NCI-H446 (cell line): ENCODE data around the gene SEMA4D.

Source experiments
- DNase-seq, 2 experiments: peaks; one replicate each; lab custom pipeline; 2025; lab: John Stamatoyannopoulos, UW

Gene SEMA4D

DNA sequence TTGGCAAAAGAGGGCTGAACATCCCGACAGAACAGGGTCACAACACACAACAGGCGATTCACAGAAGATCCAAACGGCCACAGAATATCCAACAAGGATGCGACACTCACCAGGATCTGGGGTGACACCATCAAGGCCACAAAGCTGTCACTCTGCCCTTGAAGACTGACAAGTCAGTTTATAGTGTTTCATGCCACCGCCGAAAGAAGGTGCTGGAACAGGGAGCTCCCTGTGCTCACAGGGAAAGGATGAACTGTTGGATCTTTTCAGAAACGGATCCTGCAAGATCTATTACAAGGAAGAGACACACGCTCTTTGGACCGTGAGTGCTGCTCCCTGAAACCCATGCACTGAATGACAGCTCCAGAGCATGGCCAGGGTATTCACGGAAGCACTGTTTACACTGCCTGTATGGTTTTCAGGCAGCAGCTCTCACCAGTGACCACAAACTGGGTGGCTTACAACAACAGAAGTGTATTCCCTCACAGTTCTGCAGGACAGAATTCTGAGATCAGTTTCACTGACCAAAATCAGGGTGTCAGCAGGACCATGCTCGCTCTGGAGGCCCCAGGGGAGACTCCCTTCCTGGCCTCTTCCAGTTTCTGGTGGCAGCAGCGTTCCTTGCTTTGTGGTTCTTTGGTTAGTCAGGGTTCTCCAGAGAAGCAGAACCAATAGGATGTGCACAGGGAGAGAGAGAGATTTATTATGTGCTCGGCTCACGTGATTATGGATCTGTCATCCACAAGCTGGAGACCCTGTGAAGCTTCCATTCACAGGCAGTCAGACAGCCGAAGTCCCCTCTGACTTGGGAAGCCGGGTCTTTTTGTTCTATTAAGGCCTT, 52.8 kb downstream of the SEMA4D start:
- no peak for DNase-seq

DNA sequence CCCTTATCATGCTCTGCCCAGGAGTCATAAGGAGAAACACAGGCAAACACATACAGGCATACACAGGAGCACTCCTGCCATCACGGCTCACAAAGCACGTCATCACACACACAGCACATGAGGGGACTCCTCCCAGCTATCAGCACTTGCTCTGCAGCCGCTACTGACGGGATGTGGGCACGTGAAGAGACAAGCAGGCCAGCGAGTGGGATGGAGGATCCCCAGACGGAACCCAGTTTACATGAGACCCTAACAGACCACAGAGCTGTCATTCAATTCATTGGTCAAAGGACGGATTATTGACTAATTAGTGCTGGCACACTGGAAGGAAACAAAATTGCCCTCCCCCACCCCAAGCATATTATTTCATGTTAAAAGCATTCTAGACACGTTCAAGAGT, 53.6 kb downstream of the SEMA4D start:
- DNase-seq, result no peak

DNA sequence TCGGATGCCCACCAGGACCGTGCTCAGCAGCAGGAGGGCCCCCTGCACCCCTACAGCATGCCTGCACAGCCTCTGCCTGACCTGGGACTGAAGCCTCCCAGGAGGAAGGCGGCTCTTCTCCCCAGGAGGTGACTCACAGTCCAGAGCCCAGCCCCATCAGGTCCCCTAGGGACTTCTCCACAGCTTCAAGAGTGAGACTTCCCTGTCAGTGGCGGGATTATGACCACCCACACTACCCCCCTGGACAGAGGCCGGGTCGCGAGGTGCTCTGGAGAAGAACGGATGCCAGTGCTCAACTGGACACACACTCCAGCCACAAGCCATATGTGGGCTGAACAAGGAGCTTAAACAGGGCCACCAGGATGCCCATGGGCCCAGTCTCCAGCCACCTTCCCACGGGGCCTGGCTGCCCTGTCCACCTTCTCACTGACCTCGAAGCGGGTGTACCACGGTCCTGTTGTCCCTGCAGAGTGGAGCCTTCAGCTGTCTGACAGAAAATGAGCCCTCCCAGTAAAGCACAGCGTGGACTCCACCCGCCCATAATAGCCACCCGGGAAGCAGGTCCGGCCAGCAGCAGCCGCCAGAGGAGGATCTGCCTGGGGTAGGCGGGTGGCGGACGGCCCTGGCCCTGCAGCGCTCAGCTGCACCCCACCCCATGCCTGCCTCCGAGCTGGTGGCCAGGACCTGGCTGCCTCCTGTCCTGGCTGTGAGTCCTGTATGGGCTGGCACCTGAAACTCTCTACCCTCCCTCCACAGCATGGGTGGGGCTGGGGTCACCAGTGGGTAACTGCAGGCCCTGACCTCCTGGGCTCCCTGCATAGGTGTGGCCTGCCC, 54.7 kb downstream of the SEMA4D start:
- DNase-seq, result no peak

- DNase-seq, result no peak
Measured at GRCh38 chr9:89442501-89442978, 55.4 kb downstream of the SEMA4D start.

- no peak for DNase-seq
Measured at GRCh38 chr9:89441986-89442385, 55.9 kb downstream of the SEMA4D start.

- no peak for DNase-seq
Measured at GRCh38 chr9:89441655-89441970, 56.3 kb downstream of the SEMA4D start.

DNA sequence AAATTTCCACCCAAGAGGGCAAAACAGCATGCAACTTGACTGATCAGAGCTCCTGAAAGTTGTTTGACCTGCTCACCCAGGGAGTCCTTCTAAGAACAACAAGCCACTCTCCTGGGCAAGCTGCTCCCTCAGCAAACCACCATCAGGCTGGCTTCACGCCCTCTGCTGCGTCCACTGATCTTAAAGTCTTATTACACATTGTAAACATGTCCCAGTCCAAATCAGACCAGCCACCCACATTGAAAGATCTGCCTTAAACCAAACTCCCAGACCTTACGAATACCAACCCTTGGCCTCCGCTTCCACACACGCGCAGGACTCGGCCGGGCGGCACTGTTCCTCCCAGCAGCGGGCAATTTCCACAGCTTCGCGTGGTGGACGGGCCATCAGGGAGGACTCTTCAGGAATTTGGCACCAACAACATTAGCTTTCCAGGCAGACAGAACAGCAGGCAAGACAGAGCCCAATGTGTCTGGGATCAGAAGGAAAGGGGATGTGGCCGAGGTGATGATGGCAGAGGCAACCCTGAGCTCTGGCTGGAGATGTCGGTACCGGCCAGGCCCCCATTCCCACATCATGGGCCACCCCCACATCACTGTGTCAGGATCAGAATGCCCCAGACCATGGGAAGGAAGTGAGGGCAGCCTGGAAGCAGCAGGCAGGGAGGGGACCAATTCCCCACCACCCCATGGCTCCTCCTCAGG, 56.8 kb downstream of the SEMA4D start:
- no peak for DNase-seq

- no peak for DNase-seq
Measured at GRCh38 chr9:89440548-89440947, 57.4 kb downstream of the SEMA4D start.

DNA sequence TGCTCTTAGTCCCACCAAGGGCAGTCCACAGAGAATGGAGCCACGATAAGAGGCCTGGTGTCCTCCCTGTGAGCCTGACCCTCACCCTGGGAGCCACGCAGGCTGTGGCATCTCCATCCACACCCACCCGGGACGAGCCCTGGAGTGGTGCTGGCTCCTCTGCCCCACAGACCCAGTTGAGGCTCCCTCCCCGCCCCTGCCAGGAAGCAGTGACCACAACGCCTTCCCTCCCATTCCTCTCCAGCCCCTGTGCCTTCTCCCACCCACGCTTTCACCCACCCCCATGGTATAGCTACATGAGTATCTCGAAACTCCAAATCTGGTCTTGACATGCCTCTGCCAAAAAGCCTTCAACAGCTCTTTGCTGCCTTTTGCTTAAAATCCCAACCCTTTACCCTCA, 57.9 kb downstream of the SEMA4D start:
- DNase-seq, result no peak

- no peak for DNase-seq
Measured at GRCh38 chr9:89439571-89439970, 58.3 kb downstream of the SEMA4D start.

- DNase-seq, result no peak
Measured at GRCh38 chr9:89438194-89438593, 59.7 kb downstream of the SEMA4D start.

DNA sequence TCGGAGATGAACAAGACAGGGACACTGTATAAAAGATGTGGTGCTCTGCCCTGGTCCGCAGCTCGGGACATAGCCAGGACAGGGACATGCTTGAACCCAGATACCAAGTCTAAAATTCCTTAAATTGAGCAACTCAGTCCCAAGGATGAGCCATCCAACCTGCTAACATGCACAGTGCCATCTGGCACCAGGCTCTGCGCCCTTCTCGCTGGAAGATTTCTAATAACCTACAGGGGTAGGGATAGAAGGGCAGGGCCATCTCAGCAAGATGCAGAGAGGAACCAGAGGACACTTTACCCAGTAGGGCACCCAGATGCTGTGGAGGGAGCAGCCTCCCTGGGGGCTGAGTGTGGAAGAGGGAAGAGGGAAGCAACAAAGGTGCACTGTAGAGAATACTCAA, 60.1 kb downstream of the SEMA4D start:
- DNase-seq, result no peak

DNA sequence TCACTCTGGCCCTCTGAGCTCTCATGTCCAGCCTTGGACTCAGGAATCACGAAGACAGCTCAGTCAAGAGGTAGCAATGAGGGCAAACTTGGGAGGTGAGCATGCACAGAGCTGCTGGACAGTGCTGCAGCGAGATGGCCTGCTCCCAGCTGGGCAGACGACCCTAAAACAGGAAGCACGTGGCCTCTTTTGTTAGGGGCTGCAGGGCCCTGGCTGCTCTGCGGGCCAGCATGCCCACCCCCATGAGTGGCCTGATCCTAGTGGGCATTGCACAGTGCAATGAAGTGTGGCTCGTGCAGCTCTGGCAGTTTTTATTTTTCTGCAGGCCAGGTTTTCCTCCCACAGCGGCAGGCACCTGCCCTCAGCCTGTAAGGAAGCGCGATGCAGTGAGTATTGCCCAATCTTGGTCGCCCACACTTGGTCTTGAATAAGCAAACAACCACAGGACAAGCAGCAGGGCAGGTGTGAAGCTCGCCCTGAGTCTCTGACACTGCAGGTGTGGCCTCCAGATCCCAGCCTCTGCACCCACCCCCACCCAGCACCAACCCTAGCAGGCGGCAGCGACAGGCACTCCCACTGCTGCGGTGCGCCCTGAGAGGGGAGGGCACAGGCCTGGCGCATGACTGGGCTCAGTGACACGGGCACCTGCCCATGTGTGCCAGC, 60.8 kb downstream of the SEMA4D start:
- DNase-seq, result no peak

DNA sequence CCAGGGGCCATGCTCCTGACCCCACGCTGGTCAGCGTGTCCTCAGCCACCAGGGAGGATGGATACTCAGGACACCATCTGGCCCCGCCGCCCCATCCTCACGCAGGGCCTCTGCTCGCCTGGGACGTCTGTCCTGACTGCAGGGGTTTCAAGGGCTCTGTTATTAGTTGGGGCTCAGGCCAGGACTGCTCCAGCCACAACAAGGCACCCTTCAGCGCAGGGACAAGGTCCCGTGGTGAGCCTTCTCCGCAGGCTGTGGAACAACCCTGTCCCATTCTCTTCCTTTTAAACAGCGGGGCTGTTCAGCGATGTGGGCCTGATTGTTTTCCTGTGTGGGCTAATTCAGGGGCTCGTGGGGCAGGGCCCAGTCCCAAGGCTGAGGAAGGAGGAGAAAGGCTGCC, 61.6 kb downstream of the SEMA4D start:
- no peak for DNase-seq

DNA sequence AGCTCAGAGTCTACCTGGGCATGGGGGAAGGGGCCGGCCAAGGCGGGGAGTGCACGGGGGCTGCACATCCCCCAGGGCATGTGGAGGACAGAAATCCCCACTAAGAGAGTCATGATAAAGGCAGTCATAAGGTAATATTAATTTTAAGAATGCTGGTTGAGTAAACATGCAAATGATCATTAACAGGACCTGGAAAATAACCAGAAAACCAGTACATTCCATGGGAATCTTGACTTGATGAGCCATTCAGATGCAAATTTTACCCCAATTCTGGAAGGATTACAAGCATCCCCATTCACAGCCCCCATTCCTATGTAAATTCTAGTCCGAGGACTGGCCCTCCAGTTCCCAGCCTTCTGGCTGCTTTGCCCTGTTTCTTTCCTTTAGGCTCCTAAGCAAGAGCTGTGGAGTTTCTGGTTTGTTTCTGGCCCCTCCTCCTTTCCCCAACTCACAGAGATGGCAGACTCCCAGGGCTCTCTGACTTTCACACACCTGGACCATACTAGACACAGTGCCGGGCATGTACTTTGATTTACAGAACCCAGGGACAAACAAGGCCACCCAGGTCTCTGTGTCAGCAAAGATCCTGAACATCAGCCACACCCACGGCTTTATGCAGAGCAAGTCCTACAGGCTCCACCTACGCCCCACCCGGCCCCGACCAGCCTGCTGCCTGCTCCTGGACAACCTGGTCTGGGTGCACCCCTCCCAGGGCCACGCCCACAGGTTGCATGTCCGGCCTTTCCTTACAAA, 62.7 kb downstream of the SEMA4D start:
- DNase-seq, result no peak

- DNase-seq, result no peak
Measured at GRCh38 chr9:89434636-89435035, 63.3 kb downstream of the SEMA4D start.

DNA sequence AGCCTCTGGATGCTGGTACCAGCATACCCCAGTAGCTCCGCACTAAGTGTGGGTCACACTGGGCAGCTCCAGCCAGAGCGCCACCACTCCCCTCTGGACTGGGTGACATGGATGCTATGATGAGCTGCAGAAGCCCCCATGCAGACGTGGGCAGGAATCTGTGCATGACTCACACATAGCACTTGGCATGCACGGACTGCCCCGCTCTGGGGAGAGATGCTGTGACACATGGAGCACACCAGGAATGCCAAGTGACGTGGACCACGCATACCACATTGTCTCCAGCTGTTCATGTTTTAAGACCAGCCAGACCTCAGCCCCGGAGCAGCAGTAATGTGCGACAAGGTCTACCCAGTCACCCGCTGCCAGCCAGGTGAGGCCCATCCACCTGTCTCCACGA, 64.1 kb downstream of the SEMA4D start:
- DNase-seq, result peak in 1 of 2 experiments; percentile 49

DNA sequence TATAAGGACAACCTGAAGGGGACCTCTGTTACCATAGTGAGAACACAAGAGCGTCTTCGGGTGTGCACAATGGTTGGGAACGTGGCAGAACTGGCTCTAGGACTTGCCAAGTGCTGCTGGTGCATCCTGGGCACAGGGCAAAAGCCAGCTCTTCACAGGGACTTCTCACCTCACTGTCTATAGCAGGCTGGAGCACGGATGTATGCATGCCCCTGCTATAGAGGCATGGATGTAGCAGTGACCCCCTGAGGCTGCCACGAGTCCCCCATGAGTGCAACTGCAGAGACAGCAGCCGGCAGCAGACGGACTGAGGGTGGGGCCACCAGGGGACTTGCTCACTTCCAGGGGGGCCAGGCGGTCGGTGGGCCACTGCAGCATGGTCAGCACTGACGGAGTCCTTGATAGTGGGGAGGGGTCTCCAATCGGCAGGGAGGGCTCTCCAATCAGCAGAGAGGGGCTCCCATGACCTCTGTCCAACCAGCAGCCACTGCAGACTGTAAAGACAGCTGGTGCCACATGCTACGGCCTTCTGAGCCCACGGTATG, 64.9 kb downstream of the SEMA4D start:
- no peak for DNase-seq

DNA sequence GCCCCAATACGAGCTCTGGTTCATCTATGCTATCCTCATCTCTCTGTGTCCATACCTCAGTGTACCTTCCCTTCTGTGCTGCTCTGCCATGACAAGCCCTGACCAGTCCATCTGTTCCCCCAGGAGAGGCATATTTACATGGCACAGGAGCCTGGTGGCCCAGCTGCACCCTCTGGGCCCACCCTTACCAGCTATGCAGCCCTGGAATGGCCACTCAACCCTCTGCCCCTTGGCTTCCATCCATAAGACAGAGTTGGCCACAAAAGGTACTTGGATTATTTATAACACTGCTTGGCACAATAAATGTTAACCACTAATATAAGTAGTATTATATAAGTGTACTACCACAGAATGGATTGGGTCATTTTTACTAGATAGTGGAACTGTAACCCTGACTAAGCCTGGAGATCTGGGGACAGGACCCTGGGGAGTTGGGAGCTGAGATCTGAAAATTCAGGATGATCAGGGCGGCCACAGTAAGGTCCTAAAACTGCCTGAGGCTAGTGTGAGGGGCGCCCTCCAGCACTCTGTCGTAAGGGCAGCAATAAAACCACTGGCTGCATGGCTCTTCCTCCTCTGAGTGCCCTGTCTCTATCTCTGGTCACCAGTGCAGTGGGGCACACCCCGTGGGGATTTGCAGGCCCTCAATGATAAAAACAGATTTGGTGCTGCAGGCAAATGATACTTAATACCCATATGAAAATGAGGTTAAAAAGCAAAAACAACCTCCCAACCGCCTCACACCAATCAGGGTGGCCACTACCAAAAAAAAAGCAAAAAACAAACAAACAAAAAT, 65.8 kb downstream of the SEMA4D start:
- no peak for DNase-seq

DNA sequence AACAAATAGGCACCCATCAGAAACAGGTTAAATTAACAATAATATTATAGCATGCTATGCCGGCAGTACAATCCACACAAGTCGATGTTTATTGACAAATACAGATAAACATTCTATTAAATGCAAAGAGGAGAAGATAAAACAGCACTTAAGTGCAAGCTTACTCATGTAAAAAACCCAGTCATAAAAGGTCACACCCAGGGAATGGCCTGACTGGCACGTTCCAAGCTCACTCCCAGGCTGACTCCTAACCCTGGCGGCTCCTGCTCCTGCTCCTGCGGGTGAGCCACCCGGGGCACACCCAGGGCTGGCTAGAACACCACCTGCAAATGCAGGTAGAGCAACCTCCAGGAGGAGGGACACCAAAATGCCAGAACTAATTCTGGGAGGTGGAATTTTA, 66.9 kb downstream of the SEMA4D start:
- no peak for DNase-seq
